Measurements from ENCODE around the gene TDRD12. TPM values are rescaled to one million over a fixed set of nuclear protein-coding genes. Genes with fewer than 3 reads are reported as not detected.
A peak's percentile ranks its signal among the peaks of the same experiment; 100 is the strongest.

Gene TDRD12
- total RNA-seq (ENCODE audit: low replicate concordance): 0.07 and 0.56 TPM in 2 replicates

DNA sequence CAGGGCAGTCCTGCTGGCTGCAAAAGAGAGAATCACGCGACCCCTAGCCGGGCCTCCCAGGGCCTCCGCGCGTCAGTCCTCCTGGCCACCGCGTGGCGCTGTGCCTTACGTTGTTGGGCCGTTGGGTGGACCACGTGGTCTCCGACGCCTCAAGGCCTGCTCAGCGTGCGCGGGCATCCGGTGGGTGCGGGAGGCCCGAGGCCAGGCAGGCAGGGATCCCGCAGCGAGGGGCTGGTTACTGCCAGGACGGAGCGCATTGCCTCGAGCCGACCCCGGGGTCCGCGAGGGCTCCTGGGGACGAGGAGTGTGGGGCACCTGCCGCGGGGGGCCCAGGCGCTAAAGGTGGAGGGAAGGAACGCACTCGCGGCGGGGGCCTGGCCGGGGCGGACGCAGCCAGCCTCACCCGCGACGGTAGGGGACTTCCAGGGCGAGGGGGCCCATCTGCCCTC is at the start of gene TDRD12:
TSS of gene TDRD12 (plus strand) at position 157 of the 449 bp plus-strand sequence. CDS start 306 bp downstream, outside the sequence.
- Histone ChIP-seq H3K27me3 (no peaks in the 10 kb centered on the region), H4K20me1 (ENCODE audit: low read depth) (no peaks in the 10 kb centered on the region), H3K4me3 (no peak within 1 kb of the TSS), H3K9me3 (ENCODE audit: low read depth) (no peaks in the 10 kb centered on the region), H2AFZ (replicated peaks) (no peak within 1 kb of the TSS), H3K36me3 (no peaks in the 10 kb centered on the region), H3K9ac (no peak within 1 kb of the TSS), H3F3A (ENCODE audit: low read depth) (no peaks in the 10 kb centered on the region), H3K4me1 (no peaks in the 10 kb centered on the region), H3K27ac (no peak within 1 kb of the TSS), H3K79me2 (ENCODE audit: low read depth) (no peaks in the 10 kb centered on the region), H3K4me2 (no peak within 1 kb of the TSS)
- no peak within 1 kb of the TSS for H3K4me3 Mint-ChIP-seq
- DNase-seq (ENCODE audit: low spot score): no peak
- peaks cover 3% of the 10 kb centered on the region for H3K36me3 Mint-ChIP-seq
- no peaks in the 10 kb centered on the region for H3K4me1 Mint-ChIP-seq
- no peak within 1 kb of the TSS for H3K27ac Mint-ChIP-seq
- H3K9me3 Mint-ChIP-seq: peaks cover 2% of the 10 kb centered on the region
- no peak for TF ChIP-seq EZH2 (IDR thresholded peaks at IDR 0.05)
- TF ChIP-seq, protein P1, sequence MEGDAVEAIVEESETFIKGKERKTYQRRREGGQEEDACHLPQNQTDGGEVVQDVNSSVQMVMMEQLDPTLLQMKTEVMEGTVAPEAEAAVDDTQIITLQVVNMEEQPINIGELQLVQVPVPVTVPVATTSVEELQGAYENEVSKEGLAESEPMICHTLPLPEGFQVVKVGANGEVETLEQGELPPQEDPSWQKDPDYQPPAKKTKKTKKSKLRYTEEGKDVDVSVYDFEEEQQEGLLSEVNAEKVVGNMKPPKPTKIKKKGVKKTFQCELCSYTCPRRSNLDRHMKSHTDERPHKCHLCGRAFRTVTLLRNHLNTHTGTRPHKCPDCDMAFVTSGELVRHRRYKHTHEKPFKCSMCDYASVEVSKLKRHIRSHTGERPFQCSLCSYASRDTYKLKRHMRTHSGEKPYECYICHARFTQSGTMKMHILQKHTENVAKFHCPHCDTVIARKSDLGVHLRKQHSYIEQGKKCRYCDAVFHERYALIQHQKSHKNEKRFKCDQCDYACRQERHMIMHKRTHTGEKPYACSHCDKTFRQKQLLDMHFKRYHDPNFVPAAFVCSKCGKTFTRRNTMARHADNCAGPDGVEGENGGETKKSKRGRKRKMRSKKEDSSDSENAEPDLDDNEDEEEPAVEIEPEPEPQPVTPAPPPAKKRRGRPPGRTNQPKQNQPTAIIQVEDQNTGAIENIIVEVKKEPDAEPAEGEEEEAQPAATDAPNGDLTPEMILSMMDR (IDR thresholded peaks at IDR 0.05): no peak
- no peak for TF ChIP-seq EZH2phosphoT487 (IDR thresholded peaks at IDR 0.05)
- H3K27me3 Mint-ChIP-seq (ENCODE audit: insufficient read depth, low read depth): peaks cover 5% of the 10 kb centered on the region

DNA sequence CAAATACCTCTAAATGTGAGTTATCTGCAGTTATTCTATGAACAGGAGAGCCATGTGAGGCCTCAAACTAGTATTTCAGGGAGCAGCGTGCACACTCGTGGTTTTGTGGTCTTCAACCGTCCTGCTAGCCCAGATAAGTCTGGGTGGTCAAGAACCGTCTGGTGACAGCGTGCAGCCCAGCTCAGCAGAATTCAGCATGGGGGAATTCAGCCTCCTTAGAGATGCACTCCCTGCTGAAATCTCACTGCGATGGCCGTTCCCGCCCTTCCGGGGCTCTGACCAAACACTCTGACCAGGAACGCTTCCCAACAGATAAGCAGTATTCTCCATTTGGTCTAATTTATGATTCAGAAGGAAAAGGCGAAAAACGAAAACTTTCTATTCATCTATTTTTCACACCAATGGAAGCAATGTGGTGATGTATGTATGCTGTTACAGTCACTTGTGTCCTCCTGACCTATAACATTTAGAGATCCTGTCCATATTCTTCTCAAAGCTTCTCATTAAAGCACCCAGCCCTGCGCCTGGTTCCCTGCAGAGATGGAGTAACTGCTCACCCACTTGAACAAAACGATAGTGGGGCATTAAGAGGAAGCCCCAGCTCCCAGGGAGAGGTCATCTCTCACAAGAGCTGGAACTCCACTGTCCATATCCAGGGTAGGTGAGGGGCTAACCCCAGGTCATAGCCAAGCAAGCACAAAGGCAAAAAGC is 47.5 kb upstream of the TDRD12 start:
- Histone ChIP-seq H3K9me3 (ENCODE audit: low read depth) (no peaks in the 10 kb centered on the region), H3K4me1 (peaks cover 5% of the 10 kb centered on the region), H3K4me3 (no peak overlapping the region), H3K27me3 (peaks cover 43% of the 10 kb centered on the region), H3K4me2 (no peak overlapping the region), H3K79me2 (ENCODE audit: low read depth) (peaks cover 35% of the 10 kb centered on the region), H3K9ac (no peak overlapping the region), H2AFZ (replicated peaks) (no peak overlapping the region), H3K36me3 (no peaks in the 10 kb centered on the region), H3F3A (ENCODE audit: low read depth) (peaks cover 6% of the 10 kb centered on the region), H3K27ac (no peak overlapping the region), H4K20me1 (ENCODE audit: low read depth) (peaks cover 71% of the 10 kb centered on the region)
- Mint-ChIP-seq H3K36me3 (peaks cover 4% of the 10 kb centered on the region), H3K27ac (no peak overlapping the region), H3K4me3 (no peak overlapping the region), H3K27me3 (ENCODE audit: insufficient read depth, low read depth) (peaks cover 19% of the 10 kb centered on the region), H3K4me1 (peaks cover 20% of the 10 kb centered on the region), H3K9me3 (no peaks in the 10 kb centered on the region)
- TF ChIP-seq, protein P1 (IDR thresholded peaks at IDR 0.05): no peak
- no peak for TF ChIP-seq EZH2 (IDR thresholded peaks at IDR 0.05)
- TF ChIP-seq EZH2phosphoT487 (IDR thresholded peaks at IDR 0.05): no peak
- DNase-seq (ENCODE audit: low spot score): no peak

DNA sequence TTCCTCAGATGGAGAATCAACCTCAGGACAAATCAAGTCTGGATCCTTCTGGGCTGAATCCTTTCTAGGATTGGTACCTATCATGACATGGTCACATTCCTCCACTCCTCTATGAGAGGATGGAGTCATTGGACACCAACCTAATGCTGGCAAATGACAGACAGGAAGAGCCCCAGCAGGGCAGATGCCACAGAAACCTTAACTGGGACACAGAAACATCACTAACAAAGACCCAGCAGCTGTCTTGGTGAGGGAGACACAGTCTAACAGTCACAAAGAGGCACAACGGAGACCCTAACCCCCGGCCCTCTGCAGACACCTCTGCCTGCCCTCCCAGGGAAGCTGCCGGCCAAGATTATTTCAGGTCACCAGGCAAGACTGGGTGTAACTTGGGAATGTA is 46.7 kb upstream of the TDRD12 start:
- no peak overlapping the region for H2AFZ ChIP-seq (replicated peaks)
- peaks cover 28% of the 10 kb centered on the region for H3K4me1 Mint-ChIP-seq
- no peak for DNase-seq (ENCODE audit: low spot score)
- H3K27me3 ChIP-seq: peaks cover 49% of the 10 kb centered on the region
- no peaks in the 10 kb centered on the region for H3K9me3 Mint-ChIP-seq
- H3K36me3 Mint-ChIP-seq: peaks cover 4% of the 10 kb centered on the region
- peaks cover 10% of the 10 kb centered on the region for H3K4me1 ChIP-seq
- peak overlapping the region; percentile 75 for H3K4me3 Mint-ChIP-seq
- H3K27me3 Mint-ChIP-seq (ENCODE audit: insufficient read depth, low read depth): peaks cover 26% of the 10 kb centered on the region
- peaks cover 73% of the 10 kb centered on the region for H4K20me1 ChIP-seq (ENCODE audit: low read depth)
- peaks cover 33% of the 10 kb centered on the region for H3K79me2 ChIP-seq (ENCODE audit: low read depth)
- no peak overlapping the region for H3K4me2 ChIP-seq
- no peaks in the 10 kb centered on the region for H3K9me3 ChIP-seq (ENCODE audit: low read depth)
- TF ChIP-seq, protein P1 (IDR thresholded peaks at IDR 0.05): no peak
- TF ChIP-seq EZH2 (IDR thresholded peaks at IDR 0.05) (no peak), EZH2phosphoT487 (IDR thresholded peaks at IDR 0.05) (no peak)
- H3K9ac ChIP-seq: no peak overlapping the region
- peaks cover 14% of the 10 kb centered on the region for H3F3A ChIP-seq (ENCODE audit: low read depth)
- no peak overlapping the region for H3K4me3 ChIP-seq
- no peaks in the 10 kb centered on the region for H3K36me3 ChIP-seq
- H3K27ac Mint-ChIP-seq: no peak overlapping the region
- H3K27ac ChIP-seq: no peak overlapping the region
